Fibroblast of pulmonary artery (primary cell): ENCODE results near the gene ELAC1.

Source experiments
- DNase-seq: peaks from one replicate; pipeline ENCODE4 v3.0.0-alpha.2; 2010; ENCODE audit warnings: low read depth
- H3K4me3 ChIP-seq: replicated peaks from 2 replicates; pipeline ENCODE4 v1.5.1; 2011; ENCODE audit warnings: low read depth, mild to moderate bottlenecking, control low read depth, low read length, moderate library complexity
- TF ChIP-seq, protein P1 (sequence below): IDR thresholded peaks from 2 replicates; pipeline ENCODE4 v1.5.1; 2011; ENCODE audit warnings: mild to moderate bottlenecking, control low read depth, low read length, inconsistent platforms; ENCODE audit errors: missing control alignments

ELAC1 gene

DNA sequence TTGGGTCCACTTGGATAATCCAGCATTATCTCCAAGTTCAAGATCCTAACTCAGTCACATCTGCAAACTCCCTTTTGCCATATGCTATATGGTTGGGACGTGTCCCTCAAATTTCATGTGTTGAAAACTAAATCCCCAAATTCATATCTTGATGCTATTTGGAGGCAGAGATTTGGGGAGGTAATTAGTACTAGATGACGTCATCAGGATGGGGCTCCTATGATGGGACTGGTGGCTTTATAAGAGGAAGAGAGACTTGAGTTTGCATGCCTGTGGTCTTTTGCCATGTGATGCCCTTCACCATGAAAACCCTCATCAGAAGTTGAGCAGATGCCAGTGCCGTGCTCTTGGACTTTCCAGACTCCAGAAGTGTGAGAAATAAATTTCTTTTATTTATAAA is 45.4 kb downstream of the ELAC1 start:
- TF ChIP-seq, protein P1, sequence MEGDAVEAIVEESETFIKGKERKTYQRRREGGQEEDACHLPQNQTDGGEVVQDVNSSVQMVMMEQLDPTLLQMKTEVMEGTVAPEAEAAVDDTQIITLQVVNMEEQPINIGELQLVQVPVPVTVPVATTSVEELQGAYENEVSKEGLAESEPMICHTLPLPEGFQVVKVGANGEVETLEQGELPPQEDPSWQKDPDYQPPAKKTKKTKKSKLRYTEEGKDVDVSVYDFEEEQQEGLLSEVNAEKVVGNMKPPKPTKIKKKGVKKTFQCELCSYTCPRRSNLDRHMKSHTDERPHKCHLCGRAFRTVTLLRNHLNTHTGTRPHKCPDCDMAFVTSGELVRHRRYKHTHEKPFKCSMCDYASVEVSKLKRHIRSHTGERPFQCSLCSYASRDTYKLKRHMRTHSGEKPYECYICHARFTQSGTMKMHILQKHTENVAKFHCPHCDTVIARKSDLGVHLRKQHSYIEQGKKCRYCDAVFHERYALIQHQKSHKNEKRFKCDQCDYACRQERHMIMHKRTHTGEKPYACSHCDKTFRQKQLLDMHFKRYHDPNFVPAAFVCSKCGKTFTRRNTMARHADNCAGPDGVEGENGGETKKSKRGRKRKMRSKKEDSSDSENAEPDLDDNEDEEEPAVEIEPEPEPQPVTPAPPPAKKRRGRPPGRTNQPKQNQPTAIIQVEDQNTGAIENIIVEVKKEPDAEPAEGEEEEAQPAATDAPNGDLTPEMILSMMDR = no peak
- no peak overlapping the region for H3K4me3 ChIP-seq
- no peak for DNase-seq

DNA sequence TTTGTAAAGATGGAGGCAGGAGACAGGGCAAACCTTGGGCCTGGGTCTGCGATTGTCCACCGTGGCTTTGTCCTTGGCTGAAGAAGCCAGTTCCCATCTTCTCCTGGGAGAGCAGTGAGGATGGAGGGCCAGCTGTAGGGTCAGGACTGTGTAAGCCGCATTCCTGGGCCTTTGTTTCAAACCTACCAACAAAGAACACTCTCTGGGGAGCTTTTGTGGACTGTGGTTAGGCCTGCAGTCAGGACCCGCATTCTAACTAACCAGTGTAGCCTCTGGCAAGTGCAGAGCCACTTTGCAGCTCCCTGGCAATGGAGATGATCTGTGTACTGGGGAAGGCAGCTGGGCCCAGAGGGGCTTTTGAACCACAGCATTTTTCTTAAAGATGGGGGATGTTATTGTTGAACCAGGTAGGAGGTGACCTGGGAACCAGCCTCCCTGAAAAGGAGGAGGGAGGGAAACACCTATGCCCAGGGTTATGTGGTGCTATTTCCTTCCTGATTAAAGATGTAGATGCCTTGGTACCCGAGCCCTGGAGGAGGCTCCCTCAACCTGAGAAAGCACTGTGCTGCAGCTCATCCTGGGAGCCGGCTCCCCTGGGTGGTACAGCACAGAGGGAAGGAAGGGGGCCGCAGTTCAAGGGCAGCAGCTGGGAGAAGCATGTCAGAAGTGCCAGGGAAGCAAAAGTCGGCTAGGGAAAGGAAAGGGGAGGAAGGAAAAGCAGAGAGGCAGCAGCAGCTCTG is 49.5 kb downstream of the ELAC1 start:
- H3K4me3 ChIP-seq = no peak overlapping the region
- TF ChIP-seq, protein P1 = no peak
- no peak for DNase-seq

DNA sequence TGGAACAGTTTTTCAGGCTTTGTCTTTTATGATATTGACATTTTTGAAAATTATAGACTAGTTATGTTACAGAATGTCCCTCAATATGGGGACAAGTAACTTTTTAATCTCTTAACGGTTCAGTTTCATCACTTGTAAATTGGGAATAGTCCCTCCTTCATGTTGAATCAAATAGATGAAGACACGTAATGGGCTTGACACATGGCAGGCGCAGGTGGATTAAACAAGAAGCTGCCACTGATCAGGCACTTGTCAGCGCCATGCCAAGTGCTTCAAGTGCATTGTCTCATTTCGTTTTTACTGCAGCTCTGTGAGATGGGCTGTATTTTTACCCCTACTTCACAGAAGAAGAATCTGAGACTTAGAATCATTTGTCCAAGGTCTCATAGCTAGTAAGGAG is 52.7 kb downstream of the ELAC1 start:
- TF ChIP-seq, protein P1 = no peak
- no peak for DNase-seq
- H3K4me3 ChIP-seq = no peak overlapping the region

DNA sequence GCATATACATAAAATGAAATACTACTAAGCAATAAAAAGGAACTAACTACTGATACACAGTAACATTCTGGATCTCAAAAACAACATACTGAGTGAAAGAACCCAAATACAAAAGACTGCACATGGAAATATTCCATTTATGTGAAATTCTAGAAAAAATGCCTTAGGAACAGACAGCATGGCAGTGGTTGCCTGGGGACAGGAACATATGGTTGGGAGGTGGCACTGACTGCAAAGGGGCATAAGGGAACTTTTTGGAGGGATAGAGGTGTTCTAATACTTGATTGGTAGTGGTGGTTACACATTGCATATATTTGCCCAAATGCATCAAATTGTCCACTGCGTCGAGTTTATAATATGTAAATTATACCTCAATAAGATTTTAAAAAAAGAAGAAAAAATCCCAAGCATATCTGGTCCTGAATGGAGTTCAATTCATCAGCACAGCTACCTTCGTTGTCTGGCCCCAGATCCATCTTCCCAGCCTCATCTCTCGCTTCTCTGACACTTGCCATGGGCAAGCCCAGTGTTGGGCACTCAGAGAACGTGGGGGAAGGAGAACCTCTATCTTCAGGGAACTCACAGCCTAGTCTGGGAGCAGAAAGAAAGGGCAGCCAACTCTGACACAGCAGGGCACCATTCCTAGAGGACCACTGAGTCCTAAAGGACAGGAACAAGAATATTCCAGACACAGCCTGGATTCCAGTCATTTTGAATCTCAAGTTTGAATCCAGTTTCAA is 53.6 kb downstream of the ELAC1 start:
- no peak overlapping the region for H3K4me3 ChIP-seq
- no peak for DNase-seq
- TF ChIP-seq, protein P1 = no peak

DNA sequence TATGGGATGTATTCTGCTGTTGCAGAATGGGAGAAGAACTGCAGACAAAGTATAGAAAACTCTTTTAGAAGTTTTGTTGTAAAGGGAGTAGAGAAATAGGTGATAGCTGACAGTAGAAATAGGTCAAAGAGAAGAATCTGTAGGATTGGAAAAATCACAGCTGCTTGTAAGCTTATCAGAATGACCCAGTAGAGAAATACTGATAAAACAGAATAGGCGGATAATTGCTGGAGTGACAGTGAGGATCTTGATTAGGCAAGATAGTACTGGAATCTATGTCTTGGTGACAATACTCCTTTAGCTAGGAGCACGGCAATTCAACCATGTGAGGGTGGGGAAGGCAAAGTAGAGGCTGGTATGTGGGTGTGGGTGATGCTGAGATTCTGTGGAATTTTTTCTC is 57.7 kb downstream of the ELAC1 start:
- DNase-seq = no peak
- no peak overlapping the region for H3K4me3 ChIP-seq
- TF ChIP-seq, protein P1 = no peak

DNA sequence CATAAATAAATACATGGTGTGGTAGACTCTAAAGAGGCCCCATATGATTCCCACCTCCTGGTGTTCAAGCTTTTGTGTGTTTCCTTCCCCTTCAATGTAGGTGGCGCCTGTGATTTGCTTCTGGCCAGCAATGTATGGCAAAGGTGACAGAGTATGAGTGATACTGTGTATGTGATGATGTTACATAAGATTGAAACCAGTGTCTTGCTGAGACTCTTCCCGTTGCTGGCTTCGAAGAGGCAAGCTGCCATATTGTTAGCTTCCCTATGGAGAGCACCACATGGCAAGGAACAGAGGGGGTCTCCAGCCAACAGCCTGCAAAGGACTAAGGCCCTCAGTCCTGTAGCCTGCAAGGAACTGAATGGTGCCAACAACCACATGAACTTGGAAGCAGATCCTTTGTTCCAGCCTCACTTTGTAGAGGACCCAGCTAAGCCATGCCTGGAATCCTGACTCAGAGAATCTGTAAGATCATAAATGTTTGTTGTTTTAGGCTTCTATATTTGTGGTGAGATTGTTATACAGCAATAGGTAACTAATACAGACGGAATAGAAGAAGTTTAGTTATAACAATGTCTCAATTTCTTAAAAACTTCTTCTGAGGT is 60.5 kb downstream of the ELAC1 start:
- no peak overlapping the region for H3K4me3 ChIP-seq
- no peak for DNase-seq
- TF ChIP-seq, protein P1 = no peak
